GM18517 (cell line): ENCODE measurements around the gene ANKRD34B.

ENCODE experiments used
- ATAC-seq: cut with Tn5 transposase; IDR thresholded peaks from one replicate; pipeline ENCODE4 v1.9.1; 2021; ENCODE audit warnings: mild to moderate bottlenecking, moderate library complexity; ENCODE audit not compliant: unreplicated experiment

The ANKRD34B gene

DNA sequence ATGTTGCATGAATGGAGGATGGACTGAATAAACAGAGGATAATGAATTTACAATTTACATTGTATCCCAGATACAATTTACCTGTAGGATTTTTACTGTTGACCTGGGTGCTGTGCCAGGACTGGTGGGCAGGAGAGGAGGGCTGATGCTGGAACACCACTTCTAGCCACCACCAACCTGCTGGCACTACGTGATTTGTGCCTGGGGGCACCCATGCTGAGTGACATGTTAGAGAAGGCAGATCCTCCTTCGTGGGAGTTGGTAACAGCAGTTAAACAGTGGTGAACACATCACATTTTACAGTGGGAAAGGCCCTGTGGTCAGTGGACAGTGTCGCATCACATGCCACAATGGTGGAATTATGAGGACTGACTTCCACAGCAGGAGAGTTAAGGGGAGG, 3.0 kb upstream of the ANKRD34B start:
- ATAC-seq: no peak

DNA sequence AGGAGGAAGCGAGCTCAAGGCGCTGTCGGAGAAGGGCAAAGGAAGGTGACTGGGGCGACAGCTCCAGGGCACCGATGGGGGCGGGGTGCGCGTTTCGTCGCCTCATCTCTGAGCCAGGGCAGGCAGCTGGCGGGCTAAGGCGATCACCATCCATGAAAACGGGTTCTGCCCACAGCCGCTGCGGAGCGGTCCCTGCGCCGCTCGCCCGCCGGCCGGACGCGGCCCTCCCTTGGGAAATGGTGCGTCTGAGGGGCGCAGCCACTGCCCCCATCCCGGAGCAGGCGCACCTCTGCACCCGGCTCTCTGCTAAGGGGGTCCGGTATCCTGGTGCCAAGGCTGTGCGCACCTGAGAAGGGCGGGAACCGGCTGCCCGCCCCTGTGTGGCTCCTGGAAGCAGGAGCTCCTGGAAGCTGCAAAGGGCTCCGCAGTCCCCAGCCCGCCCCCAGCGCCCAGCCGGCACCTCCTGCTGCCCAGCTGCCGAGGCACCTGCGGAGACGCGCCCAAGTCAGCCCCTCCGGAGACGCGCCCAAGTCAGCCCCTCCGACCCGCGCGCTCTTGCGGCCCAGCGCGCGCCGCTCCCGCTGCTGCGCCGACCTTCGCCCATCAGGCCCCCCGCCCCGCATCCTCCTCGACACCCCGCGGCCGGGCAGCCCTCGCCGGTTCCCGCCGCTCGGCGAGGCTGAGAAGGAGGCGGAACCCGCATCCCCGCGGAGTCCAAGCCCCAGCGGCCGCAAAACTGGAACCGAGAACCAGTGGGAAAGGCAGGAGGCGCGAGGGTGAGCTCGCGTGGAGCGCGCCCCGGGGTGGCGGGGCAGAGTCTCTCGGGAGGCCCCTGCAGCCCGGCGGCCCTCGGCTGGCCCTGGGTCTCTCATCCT, 757 bp downstream of the ANKRD34B start:
- ATAC-seq: no peak

GRCh38 chr5:80568251-80568650, 1.8 kb downstream of the ANKRD34B start:
- no peak for ATAC-seq

GRCh38 chr5:80566711-80567259, 3.3 kb downstream of the ANKRD34B start:
- ATAC-seq: no peak

- ATAC-seq: no peak
These were observed 4.8 kb downstream of the ANKRD34B start for GRCh38 chr5:80565330-80565729.

GRCh38 chr5:80559244-80559643, 10.8 kb downstream of the ANKRD34B start:
- ATAC-seq: no peak

- ATAC-seq: no peak
These were observed 15.0 kb downstream of the ANKRD34B start for GRCh38 chr5:80555099-80555498.

DNA sequence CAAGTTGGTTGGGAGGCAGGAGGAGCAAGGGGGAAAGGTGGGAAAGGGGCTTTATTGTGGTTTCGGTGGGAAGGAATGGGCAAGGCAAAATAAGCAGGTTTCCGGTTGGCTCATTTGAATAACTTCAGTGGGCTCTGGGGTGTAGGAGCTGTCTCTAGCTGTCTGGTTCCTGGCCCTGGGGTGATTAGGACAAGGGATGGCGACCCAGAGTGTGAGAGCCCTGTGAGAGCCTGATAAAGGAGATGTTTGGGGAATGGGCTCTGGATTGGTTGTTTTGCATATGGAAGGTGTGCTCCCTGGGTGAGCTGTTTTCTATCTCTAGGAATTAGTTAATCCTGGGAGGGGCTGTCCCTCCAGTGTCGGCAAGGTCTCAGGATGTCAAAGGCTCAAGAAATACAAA, 15.4 kb downstream of the ANKRD34B start:
- no peak for ATAC-seq

DNA sequence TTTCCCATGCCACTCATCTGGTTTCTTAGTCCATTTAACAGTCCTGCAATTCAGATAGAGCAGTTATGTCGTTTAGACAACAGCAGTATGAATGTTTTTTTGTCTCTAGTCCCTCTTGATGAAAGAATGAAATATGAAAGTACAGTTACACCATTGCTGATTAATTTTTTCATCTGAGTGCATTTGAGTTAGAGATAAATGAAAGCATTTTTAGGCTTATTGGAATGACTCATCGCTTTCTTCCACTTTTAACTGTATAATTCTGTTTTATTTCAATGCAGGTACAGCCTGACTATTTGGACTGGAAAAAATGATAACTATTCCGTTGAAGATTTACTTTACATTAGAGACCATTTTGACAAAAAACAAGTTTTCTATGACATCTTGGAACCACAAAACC, 28.7 kb downstream of the ANKRD34B start:
- no peak for ATAC-seq

DNA sequence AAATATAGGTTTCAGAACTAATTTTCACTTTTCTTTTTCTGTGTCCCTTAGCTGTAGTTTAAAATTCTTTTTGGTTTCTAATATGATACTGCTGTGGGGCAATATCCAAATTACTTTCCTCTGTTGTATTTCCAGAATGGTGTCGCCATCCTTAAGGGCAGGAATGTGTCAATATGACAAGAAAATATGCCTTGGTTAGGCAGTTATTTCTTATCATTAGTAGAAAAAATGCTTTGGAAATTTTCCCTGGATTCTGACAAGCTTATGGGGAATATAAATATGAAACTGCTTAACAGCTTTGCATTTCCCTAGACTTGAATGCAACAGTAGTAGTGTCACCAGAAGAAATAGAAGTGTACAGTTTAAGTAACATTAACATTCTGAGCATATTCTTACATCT, 29.4 kb downstream of the ANKRD34B start:
- ATAC-seq: no peak

GRCh38 chr5:80516826-80517225, 53.3 kb downstream of the ANKRD34B start:
- ATAC-seq: no peak

- ATAC-seq: no peak
These were observed 60.7 kb downstream of the ANKRD34B start for GRCh38 chr5:80509362-80509761.

- no peak for ATAC-seq
These were observed 61.2 kb downstream of the ANKRD34B start for GRCh38 chr5:80508844-80509243.

DNA sequence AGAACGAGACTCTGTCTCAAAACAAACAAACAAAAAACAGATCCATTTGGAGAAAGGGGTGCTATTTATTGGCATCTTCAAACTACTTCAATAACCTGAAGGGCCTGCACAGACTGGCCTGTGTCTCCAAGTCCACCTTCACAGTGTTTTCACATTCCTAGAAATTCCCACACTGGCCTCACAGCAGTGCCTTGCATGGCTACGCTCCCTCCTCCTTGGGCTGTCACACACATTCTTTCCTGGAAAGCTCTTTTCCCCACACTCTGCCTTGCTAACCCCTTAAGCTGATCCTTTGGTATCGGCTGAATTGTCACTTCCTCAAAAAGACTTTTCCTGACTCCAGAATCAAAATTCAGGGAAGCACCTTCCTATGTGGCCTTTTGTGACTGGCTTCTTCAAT, 62.4 kb downstream of the ANKRD34B start:
- no peak for ATAC-seq
